OCI-LY1 (cell line): ENCODE measurements around the gene ZFX.

Experiments used
- H2AFZ ChIP-seq: fragments of 200-600 bp; sonication (generic), shearing (Covaris generic); 2 replicates; pipeline ENCODE4 v1.6.0; 2014; ENCODE audit warnings: antibody characterized with exemption, mild to moderate bottlenecking, low read length
- H3F3A ChIP-seq: fragments of 200-600 bp; sonication (generic), shearing (Covaris generic); 2 replicates; pipeline ENCODE4 v1.6.0; 2014; ENCODE audit warnings: mild to moderate bottlenecking, antibody characterized with exemption, low read length, moderate library complexity; ENCODE audit not compliant: insufficient read depth
- H3K27ac ChIP-seq: fragments of 200-600 bp; sonication (generic); 2 replicates; pipeline ENCODE4 v1.5.1; 2014; ENCODE audit warnings: low read length, mixed run types, mild to moderate bottlenecking, low read depth; ENCODE audit not compliant: poor library complexity, severe bottlenecking
- H3K27me3 ChIP-seq: fragments of 200-600 bp; sonication (generic); 2 replicates; pipeline ENCODE4 v1.6.0; 2014; ENCODE audit warnings: antibody characterized with exemption, mild to moderate bottlenecking, low read length, moderate library complexity; ENCODE audit not compliant: insufficient read depth
- H3K36me3 ChIP-seq: fragments of 200-600 bp; sonication (generic); 2 replicates; pipeline ENCODE4 v1.6.1; 2014; ENCODE audit warnings: mild to moderate bottlenecking, antibody characterized with exemption, low read length, moderate library complexity, mixed read lengths; ENCODE audit not compliant: insufficient read depth
- H3K4me1 ChIP-seq: fragments of 200-600 bp; sonication (generic); 2 replicates; pipeline ENCODE4 v1.5.1; 2014; ENCODE audit warnings: mild to moderate bottlenecking, low read length, moderate library complexity; ENCODE audit not compliant: insufficient read depth, severe bottlenecking
- H3K4me2 ChIP-seq: fragments of 200-600 bp; sonication (generic), shearing (Covaris generic); 2 replicates; pipeline ENCODE4 v1.6.1; 2014; ENCODE audit warnings: low read length
- H3K4me3 ChIP-seq: fragments of 200-600 bp; sonication (generic); 2 replicates; pipeline ENCODE4 v1.5.1; 2014; ENCODE audit warnings: low read length, low read depth, mild to moderate bottlenecking, mixed read lengths; ENCODE audit not compliant: poor library complexity, severe bottlenecking
- H3K79me2 ChIP-seq: fragments of 200-600 bp; shearing (Covaris generic); 2 replicates; pipeline ENCODE4 v1.6.1; 2016; ENCODE audit warnings: mixed run types, low read length, mixed read lengths; ENCODE audit not compliant: insufficient read depth
- H3K9ac ChIP-seq: fragments of 200-600 bp; sonication (generic), shearing (Covaris generic); 2 replicates; pipeline ENCODE4 v1.6.1; 2014; ENCODE audit warnings: mild to moderate bottlenecking, low read length, mixed read lengths
- H3K9me2 ChIP-seq: fragments of 200-600 bp; sonication (generic), shearing (Covaris generic); 2 replicates; pipeline ENCODE4 v1.6.1; 2014; ENCODE audit warnings: low read depth, mild to moderate bottlenecking, low read length, mixed read lengths
- H3K9me3 ChIP-seq: fragments of 200-600 bp; shearing (Covaris generic); 2 replicates; pipeline ENCODE4 v1.6.1; 2014; ENCODE audit warnings: low read length, mixed read lengths
- H4K20me1 ChIP-seq: fragments of 200-600 bp; sonication (generic), shearing (Covaris generic); 2 replicates; pipeline ENCODE4 v1.6.0; 2016; ENCODE audit warnings: mild to moderate bottlenecking, low read length; ENCODE audit not compliant: insufficient read depth
- EZH2 ChIP-seq: fragments of 200-600 bp; sonication (generic), shearing (Covaris generic); IDR thresholded peaks from 2 replicates; pipeline ENCODE4 v1.8.0; 2017; ENCODE audit warnings: borderline replicate concordance, mixed run types, mild to moderate bottlenecking, antibody characterized with exemption, low read length, moderate library complexity, mixed read lengths
- TF ChIP-seq, protein P1 (sequence below): fragments of 200-600 bp; sonication (generic), shearing (Covaris generic); IDR thresholded peaks from 2 replicates; pipeline ENCODE4 v1.5.1; 2017; ENCODE audit warnings: mild to moderate bottlenecking, antibody characterized with exemption, low read length, moderate library complexity, mixed read lengths

Gene ZFX

GRCh38 chrX:24221872-24222271, 72.3 kb downstream of the ZFX start:
- Histone ChIP-seq H3K79me2 (no peaks in the 10 kb centered on the region), H3K27me3 (no peaks in the 10 kb centered on the region), H3F3A (no peaks in the 10 kb centered on the region), H3K4me1 (no peaks in the 10 kb centered on the region), H2AFZ (no peak overlapping the region), H3K4me2 (no peak overlapping the region), H3K9me2 (no peaks in the 10 kb centered on the region), H4K20me1 (no peaks in the 10 kb centered on the region), H3K9me3 (no peaks in the 10 kb centered on the region), H3K27ac (no peak overlapping the region), H3K4me3 (no peak overlapping the region), H3K9ac (no peak overlapping the region), H3K36me3 (no peaks in the 10 kb centered on the region)
- no peak for TF ChIP-seq EZH2
- TF ChIP-seq, protein P1, sequence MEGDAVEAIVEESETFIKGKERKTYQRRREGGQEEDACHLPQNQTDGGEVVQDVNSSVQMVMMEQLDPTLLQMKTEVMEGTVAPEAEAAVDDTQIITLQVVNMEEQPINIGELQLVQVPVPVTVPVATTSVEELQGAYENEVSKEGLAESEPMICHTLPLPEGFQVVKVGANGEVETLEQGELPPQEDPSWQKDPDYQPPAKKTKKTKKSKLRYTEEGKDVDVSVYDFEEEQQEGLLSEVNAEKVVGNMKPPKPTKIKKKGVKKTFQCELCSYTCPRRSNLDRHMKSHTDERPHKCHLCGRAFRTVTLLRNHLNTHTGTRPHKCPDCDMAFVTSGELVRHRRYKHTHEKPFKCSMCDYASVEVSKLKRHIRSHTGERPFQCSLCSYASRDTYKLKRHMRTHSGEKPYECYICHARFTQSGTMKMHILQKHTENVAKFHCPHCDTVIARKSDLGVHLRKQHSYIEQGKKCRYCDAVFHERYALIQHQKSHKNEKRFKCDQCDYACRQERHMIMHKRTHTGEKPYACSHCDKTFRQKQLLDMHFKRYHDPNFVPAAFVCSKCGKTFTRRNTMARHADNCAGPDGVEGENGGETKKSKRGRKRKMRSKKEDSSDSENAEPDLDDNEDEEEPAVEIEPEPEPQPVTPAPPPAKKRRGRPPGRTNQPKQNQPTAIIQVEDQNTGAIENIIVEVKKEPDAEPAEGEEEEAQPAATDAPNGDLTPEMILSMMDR: no peak

GRCh38 chrX:24225265-24225664, 75.7 kb downstream of the ZFX start:
- no peak for TF ChIP-seq EZH2
- TF ChIP-seq, protein P1: no peak
- Histone ChIP-seq H3F3A (no peaks in the 10 kb centered on the region), H3K27ac (no peak overlapping the region), H3K4me3 (no peak overlapping the region), H3K79me2 (no peaks in the 10 kb centered on the region), H4K20me1 (no peaks in the 10 kb centered on the region), H3K9ac (no peak overlapping the region), H3K9me3 (no peaks in the 10 kb centered on the region), H3K9me2 (no peaks in the 10 kb centered on the region), H3K4me2 (no peak overlapping the region), H3K4me1 (no peaks in the 10 kb centered on the region), H3K27me3 (no peaks in the 10 kb centered on the region), H3K36me3 (no peaks in the 10 kb centered on the region), H2AFZ (no peak overlapping the region)

DNA sequence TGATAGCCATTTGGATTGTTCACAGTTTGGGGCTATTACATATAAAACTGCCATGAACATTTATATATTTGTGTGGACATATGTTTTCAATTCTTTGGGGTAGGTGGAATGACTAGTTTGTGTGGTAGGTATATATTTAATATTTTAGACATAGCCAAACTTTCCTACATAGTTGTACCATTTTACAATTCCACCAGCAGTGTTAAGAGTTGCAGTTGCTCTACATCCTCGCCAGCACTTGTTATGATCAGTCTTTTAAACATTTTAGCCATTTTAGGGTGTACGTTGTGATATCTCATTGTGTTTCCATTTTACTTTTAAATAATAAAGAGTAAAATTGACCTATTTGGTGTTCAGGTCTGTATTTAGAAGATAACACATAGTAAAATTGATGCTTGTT, 76.6 kb downstream of the ZFX start:
- H3K79me2 ChIP-seq: no peaks in the 10 kb centered on the region
- no peak overlapping the region for H3K9ac ChIP-seq
- no peak overlapping the region for H3K27ac ChIP-seq
- no peaks in the 10 kb centered on the region for H3K4me1 ChIP-seq
- H3F3A ChIP-seq: no peaks in the 10 kb centered on the region
- H4K20me1 ChIP-seq: no peaks in the 10 kb centered on the region
- no peaks in the 10 kb centered on the region for H3K9me2 ChIP-seq
- TF ChIP-seq, protein P1: no peak
- no peak for TF ChIP-seq EZH2
- no peaks in the 10 kb centered on the region for H3K27me3 ChIP-seq
- no peak overlapping the region for H3K4me2 ChIP-seq
- H2AFZ ChIP-seq: no peak overlapping the region
- H3K9me3 ChIP-seq: no peaks in the 10 kb centered on the region
- H3K4me3 ChIP-seq: no peak overlapping the region
- no peaks in the 10 kb centered on the region for H3K36me3 ChIP-seq
